ENCODE data around the gene FARP2.
"Not testable (repeated sequence)": the region's sequence is repeated elsewhere in the genome, so short reads cannot be mapped to it uniquely, and the experiment has no call there.

FARP2 gene

GRCh38 chr2:241364781-241365180 is 8.7 kb downstream of the FARP2 start:
- no peak for DNase-seq (ENCODE audit: low read depth in 2 of 2)

GRCh38 chr2:241366678-241367077 is 10.6 kb downstream of the FARP2 start:
- DNase-seq (ENCODE audit: low read depth in 2 of 2), result no peak

- DNase-seq (ENCODE audit: low read depth in 2 of 2), result no peak
These were observed 12.6 kb downstream of the FARP2 start for GRCh38 chr2:241368643-241369042.

- no peak for DNase-seq (ENCODE audit: low read depth in 2 of 2)
These were observed 16.4 kb downstream of the FARP2 start for GRCh38 chr2:241372361-241372992.

- no peak for DNase-seq (ENCODE audit: low read depth in 2 of 2)
These were observed 17.4 kb downstream of the FARP2 start for GRCh38 chr2:241373446-241373845.

- not testable (repeated sequence) for DNase-seq (ENCODE audit: low read depth in 2 of 2)
These were observed 17.8 kb downstream of the FARP2 start for GRCh38 chr2:241373906-241374305.

- no peak for DNase-seq (ENCODE audit: low read depth in 2 of 2)
These were observed 19.2 kb downstream of the FARP2 start for GRCh38 chr2:241375300-241375699.

GRCh38 chr2:241376808-241377207 is 20.7 kb downstream of the FARP2 start:
- DNase-seq (ENCODE audit: low read depth in 2 of 2), result no peak

GRCh38 chr2:241378816-241379215 is 22.7 kb downstream of the FARP2 start:
- no peak for DNase-seq (ENCODE audit: low read depth in 2 of 2)

GRCh38 chr2:241379481-241380480 is 23.7 kb downstream of the FARP2 start:
- no peak for DNase-seq (ENCODE audit: low read depth in 2 of 2)

GRCh38 chr2:241381872-241382271 is 25.8 kb downstream of the FARP2 start:
- DNase-seq (ENCODE audit: low read depth in 2 of 2), result no peak

GRCh38 chr2:241385450-241385849 is 29.4 kb downstream of the FARP2 start:
- DNase-seq (ENCODE audit: low read depth in 2 of 2), result not testable (repeated sequence)

GRCh38 chr2:241386519-241386918 is 30.4 kb downstream of the FARP2 start:
- DNase-seq (ENCODE audit: low read depth in 2 of 2), result no peak

- DNase-seq (ENCODE audit: low read depth in 2 of 2), result no peak
These were observed 33.6 kb downstream of the FARP2 start for GRCh38 chr2:241389697-241390096.

- no peak for DNase-seq (ENCODE audit: low read depth in 2 of 2)
These were observed 34.5 kb downstream of the FARP2 start for GRCh38 chr2:241390301-241391206.

- no peak for DNase-seq (ENCODE audit: low read depth in 2 of 2)
These were observed 36.0 kb downstream of the FARP2 start for GRCh38 chr2:241391892-241392665.

GRCh38 chr2:241392753-241393152 is 36.7 kb downstream of the FARP2 start:
- not testable (repeated sequence) for DNase-seq (ENCODE audit: low read depth in 2 of 2)

GRCh38 chr2:241393524-241394196 is 37.6 kb downstream of the FARP2 start:
- no peak for DNase-seq (ENCODE audit: low read depth in 2 of 2)

- DNase-seq (ENCODE audit: low read depth in 2 of 2), result not testable (repeated sequence)
These were observed 40.7 kb downstream of the FARP2 start for GRCh38 chr2:241396809-241397208.

Data from stimulated activated CD8-positive, alpha-beta memory T cell treated with anti-CD3 and anti-CD28 coated beads, Interleukin-7, amount 100 ng/mL, for 4 hours (primary cell).